Testis (tissue), 3 donors: ENCODE results near the gene PCSK5. TPM values are rescaled to one million over a fixed set of nuclear protein-coding genes. Genes with fewer than 3 reads are reported as not detected.

Experiments
- DNase-seq: peaks from one replicate; pipeline ENCODE4 v3.0.0-alpha.2; 2019
- H3K27ac ChIP-seq, 2 donors: fragments of 200-600 bp; sonication (generic); one replicate each; pipeline ENCODE4 v1.5.1; 2019
- H3K27me3 ChIP-seq: fragments of 200-600 bp; sonication (generic); one replicate; pipeline ENCODE4 v1.5.1; 2019
- H3K36me3 ChIP-seq: fragments of 200-600 bp; sonication (generic); one replicate; pipeline ENCODE4 v1.5.1; 2017; ENCODE audit warnings: low read depth; ENCODE audit errors: missing control alignments
- H3K4me1 ChIP-seq: fragments of 200-600 bp; sonication (generic); one replicate; pipeline ENCODE4 v1.5.1; 2019
- H3K4me3 ChIP-seq, 2 donors: fragments of 200-600 bp; sonication (generic); one replicate each; pipeline ENCODE4 v1.5.1; 2017 to 2019
- H3K9me3 ChIP-seq: fragments of 200-600 bp; sonication (generic); one replicate; pipeline ENCODE4 v1.5.1; 2017
- CTCF ChIP-seq, 3 experiments: fragments of 450-650 bp in 2 of 3; fragments of 200-600 bp in 1 of 3; sonication (generic) in 1 of 3; IDR thresholded peaks; one replicate each; pipeline ENCODE4 v1.5.1; 2016 to 2019; ENCODE audit warnings: antibody characterized with exemption in 3 of 3, mild to moderate bottlenecking in 2 of 3, moderate library complexity in 1 of 3
- POLR2A ChIP-seq: fragments of 450-650 bp; IDR thresholded peaks from one replicate; pipeline ENCODE4 v1.6.1; 2017; ENCODE audit warnings: antibody characterized with exemption, mild to moderate bottlenecking, moderate library complexity
- whole genome bisulfite sequencing, 2 donors: methylation state at CpG; one replicate each; pipeline ENCODE4 v1.1.5; 2018; 5-methylcytosine and 5-hydroxymethylcytosine counted together
- intact Hi-C: fragments of 100-400 bp; cut with DNase I; formaldehyde crosslinking; loops from one replicate; pipeline ENCODE4 v1.15.1; 2023; ENCODE audit warnings: low total_unique reads
- polyA plus RNA-seq: library from polyadenylated mRNA; stranded (reverse); fragments of 350-450 nt; fragmentation: Illumina TruSeq; extraction: RNeasy Lipid Tissue Mini Kit (QIAGEN cat#74804); gene quantifications from one replicate; pipeline ENCODE4 v1.2.3, GENCODE V29; 2014; ENCODE audit warnings: low read depth, low replicate concordance; ENCODE audit not compliant: insufficient read depth
- total RNA-seq, 2 donors: library from RNA; depleted of rRNA; stranded (reverse); fragments of >200 nt; gene quantifications; one replicate each; pipeline ENCODE4 v1.2.3, GENCODE V29; 2016

The PCSK5 gene
- total and polyA plus RNA-seq, 3 donors from 2014 or later = 9.4 to 50.6 (median 27.5) TPM

GRCh38 chr9:75850459-75851200 is 39.8 kb upstream of the PCSK5 start:
- DNase-seq = no peak

GRCh38 chr9:75851917-75852316 is 38.6 kb upstream of the PCSK5 start:
- H3K36me3 ChIP-seq = no peaks in the 10 kb centered on the region
- no peak overlapping the region for H3K27ac ChIP-seq
- no peaks in the 10 kb centered on the region for H3K9me3 ChIP-seq
- intact Hi-C loops = no loop called here
- DNase-seq = no peak
- 62 to 87% methylated on average over 6 of the region's 6 CpGs for WGBS, 2 donors
- no peaks in the 10 kb centered on the region for H3K27me3 ChIP-seq
- no peak overlapping the region for H3K4me3 ChIP-seq
- TF ChIP-seq CTCF (IDR thresholded peaks at IDR 0.05) (no peak), POLR2A (no peak)
- no peaks in the 10 kb centered on the region for H3K4me1 ChIP-seq

More at GRCh38 chr9:75850459-75851200, 39.8 kb upstream of the PCSK5 start:
- Histone ChIP-seq H3K4me3 (no peak overlapping the region), H3K36me3 (no peaks in the 10 kb centered on the region), H3K27ac (no peak overlapping the region), H3K4me1 (no peaks in the 10 kb centered on the region), H3K9me3 (no peaks in the 10 kb centered on the region), H3K27me3 (no peaks in the 10 kb centered on the region)
- intact Hi-C loops = no loop called here
- TF ChIP-seq CTCF (IDR thresholded peaks at IDR 0.05) (no peak), POLR2A (no peak)
- WGBS, 2 donors = 92 to 95% methylated on average over 9 of the region's 9 CpGs

- no peaks in the 10 kb centered on the region for H3K27me3 ChIP-seq
- H3K9me3 ChIP-seq = no peaks in the 10 kb centered on the region
- no peak overlapping the region for H3K4me3 ChIP-seq
- intact Hi-C loops = no loop called here
- H3K36me3 ChIP-seq = no peaks in the 10 kb centered on the region
- DNase-seq = no peak
- WGBS, 2 donors = 84 to 89% methylated on average over 4 of the region's 4 CpGs
- no peaks in the 10 kb centered on the region for H3K4me1 ChIP-seq
- no peak for TF ChIP-seq CTCF (IDR thresholded peaks at IDR 0.05)
- no peak for TF ChIP-seq POLR2A
- no peak overlapping the region for H3K27ac ChIP-seq
Measured at GRCh38 chr9:75852746-75853145, 37.7 kb upstream of the PCSK5 start.

GRCh38 chr9:75855509-75855908 is 35.0 kb upstream of the PCSK5 start:
- H3K27ac ChIP-seq = no peak overlapping the region

More at GRCh38 chr9:75855509-75855908, 35.0 kb upstream of the PCSK5 start:
- intact Hi-C loops = no loop called here
- no peaks in the 10 kb centered on the region for H3K4me1 ChIP-seq
- DNase-seq = peak; percentile 49
- no peaks in the 10 kb centered on the region for H3K27me3 ChIP-seq
- no peak overlapping the region for H3K4me3 ChIP-seq
- TF ChIP-seq CTCF (IDR thresholded peaks at IDR 0.05) (peak; percentile 35 to 72 (median 46)), POLR2A (no peak)
- 45 to 56% methylated on average over 5 of the region's 5 CpGs for WGBS, 2 donors
- H3K9me3 ChIP-seq = no peaks in the 10 kb centered on the region
- H3K36me3 ChIP-seq = no peaks in the 10 kb centered on the region
